ENCODE data around the gene GCNA. TPM values are rescaled to one million over a fixed set of nuclear protein-coding genes. Genes with fewer than 3 reads are reported as not detected.
A peak's percentile ranks its signal among the peaks of the same experiment; 100 is the strongest.

Gene GCNA
- polyA plus RNA-seq, 4 donors, result 1.6 to 3.3 (median 1.9) TPM

- DNase-seq (ENCODE audit: low read depth in 4 of 4, low spot score in 3 of 4), result no peak
Observed at GRCh38 chrX:71615056-71615455, 36.8 kb downstream of the GCNA start.

GRCh38 chrX:71615954-71616353 is 37.7 kb downstream of the GCNA start:
- DNase-seq (ENCODE audit: low read depth in 4 of 4, low spot score in 3 of 4), result no peak

- no peak for DNase-seq (ENCODE audit: low read depth in 4 of 4, low spot score in 3 of 4)
Observed at GRCh38 chrX:71616672-71617529, 38.7 kb downstream of the GCNA start.

GRCh38 chrX:71617742-71618141 is 39.5 kb downstream of the GCNA start:
- no peak for DNase-seq (ENCODE audit: low read depth in 4 of 4, low spot score in 3 of 4)

- DNase-seq (ENCODE audit: low read depth in 4 of 4, low spot score in 3 of 4), result no peak
Observed at GRCh38 chrX:71618303-71618721, 40.1 kb downstream of the GCNA start, which contains the start of gene CXCR3. Gene CXCR3, minus strand, starts transcription at chrX:71618511. Its CDS starts 62 bp downstream, at chrX:71618449.

GRCh38 chrX:71618787-71619186 is 40.5 kb downstream of the GCNA start:
- DNase-seq (ENCODE audit: low read depth in 4 of 4, low spot score in 3 of 4), result no peak

GRCh38 chrX:71619193-71619592 is 41.0 kb downstream of the GCNA start:
- no peak for DNase-seq (ENCODE audit: low read depth in 4 of 4, low spot score in 3 of 4)

GRCh38 chrX:71619986-71620385 is 41.7 kb downstream of the GCNA start:
- no peak for DNase-seq (ENCODE audit: low read depth in 4 of 4, low spot score in 3 of 4)

- no peak for DNase-seq (ENCODE audit: low read depth in 4 of 4, low spot score in 3 of 4)
Observed at GRCh38 chrX:71621603-71622002, 43.4 kb downstream of the GCNA start.

- no peak for DNase-seq (ENCODE audit: low read depth in 4 of 4, low spot score in 3 of 4)
Observed at GRCh38 chrX:71622032-71622575, 43.9 kb downstream of the GCNA start.

GRCh38 chrX:71622576-71623450 is 44.6 kb downstream of the GCNA start:
- DNase-seq (ENCODE audit: low read depth in 4 of 4, low spot score in 3 of 4), result peak in 3 of 4 donors; percentile 15 to 37 (median 28)

- no peak for DNase-seq (ENCODE audit: low read depth in 4 of 4, low spot score in 3 of 4)
Observed at GRCh38 chrX:71623714-71624113, 45.5 kb downstream of the GCNA start.

GRCh38 chrX:71625471-71625870 is 47.2 kb downstream of the GCNA start:
- no peak for DNase-seq (ENCODE audit: low read depth in 4 of 4, low spot score in 3 of 4)

GRCh38 chrX:71626576-71626975 is 48.3 kb downstream of the GCNA start:
- DNase-seq (ENCODE audit: low read depth in 4 of 4, low spot score in 3 of 4), result no peak

GRCh38 chrX:71627588-71628404 is 49.6 kb downstream of the GCNA start:
- no peak for DNase-seq (ENCODE audit: low read depth in 4 of 4, low spot score in 3 of 4)

- DNase-seq (ENCODE audit: low read depth in 4 of 4, low spot score in 3 of 4), result no peak
Observed at GRCh38 chrX:71629467-71629866, 51.2 kb downstream of the GCNA start.

- no peak for DNase-seq (ENCODE audit: low read depth in 4 of 4, low spot score in 3 of 4)
Observed at GRCh38 chrX:71632923-71633657, 54.9 kb downstream of the GCNA start.

GRCh38 chrX:71634366-71634765 is 56.1 kb downstream of the GCNA start:
- no peak for DNase-seq (ENCODE audit: low read depth in 4 of 4, low spot score in 3 of 4)

- no peak for DNase-seq (ENCODE audit: low read depth in 4 of 4, low spot score in 3 of 4)
Observed at GRCh38 chrX:71636438-71637252, 58.4 kb downstream of the GCNA start.
